Sigmoid colon (tissue), 4 donors: ENCODE results near the gene GRIA1.

ENCODE experiments used
- EP300 ChIP-seq, 4 donors: sonication (generic); formaldehyde crosslinking; IDR thresholded peaks; one replicate each; pipeline ENCODE4 v1.6.1; 2017; ENCODE audit warnings: antibody characterized with exemption in 4 of 4
- POLR2A ChIP-seq, 2 donors: fragments of 450-650 bp; IDR thresholded peaks; one replicate each; pipeline ENCODE4 v1.6.1; 2016; ENCODE audit warnings: antibody characterized with exemption in 2 of 2, mild to moderate bottlenecking in 2 of 2, moderate library complexity in 2 of 2

- TF ChIP-seq POLR2A (IDR thresholded peaks at IDR 0.05) = no peak
- no peak for TF ChIP-seq EP300 (IDR thresholded peaks at IDR 0.05)
Observed at GRCh38 chr5:153835891-153836515, 345.5 kb downstream of the GRIA1 start.
